HFF-Myc (cell line): ENCODE results near the gene ERN2.
"Not testable (repeated sequence)": the region's sequence is repeated elsewhere in the genome, so short reads cannot be mapped to it uniquely, and the experiment has no call there.

ENCODE experiments used
- DNase-seq: peaks from one replicate; pipeline ENCODE4 v3.0.0-alpha.2; 2011; ENCODE audit warnings: low read depth; ENCODE audit errors: extremely low read depth
- H3K4me3 ChIP-seq: replicated peaks from 2 replicates; pipeline ENCODE4 v1.5.1; 2011; ENCODE audit warnings: low read depth, mild to moderate bottlenecking, control low read depth, low read length
- TF ChIP-seq, protein P1 (sequence below): IDR thresholded peaks from 2 replicates; pipeline ENCODE4 v1.5.1; 2012; ENCODE audit warnings: mild to moderate bottlenecking, low read depth, low read length, control low read depth; ENCODE audit errors: missing control alignments

Gene ERN2

DNA sequence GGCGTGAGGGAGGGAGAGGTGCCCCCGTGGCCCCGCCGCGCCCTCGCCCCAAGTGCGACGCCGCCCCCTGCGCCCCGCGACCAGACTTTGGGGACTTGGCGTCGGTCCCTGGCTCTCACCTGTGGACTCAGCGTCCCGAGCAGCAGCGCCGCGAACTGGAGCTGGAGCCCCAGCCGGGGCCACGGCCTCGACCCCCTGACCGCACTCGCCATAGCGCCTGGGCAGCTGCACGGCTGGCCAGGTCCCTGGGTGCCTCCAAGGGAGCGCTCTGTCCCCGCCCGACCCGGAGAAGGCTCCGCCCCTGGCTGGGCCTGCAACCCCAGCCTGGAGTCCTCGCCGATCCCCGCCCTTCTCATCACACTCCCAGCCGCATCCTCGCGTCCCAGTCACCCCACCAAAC lies at the start of gene ERN2:
TSS of gene ERN2 (minus strand) at position 247 of the 400 bp plus-strand sequence. CDS start at position 212, 35 bp downstream.
- no peak within 1 kb of the TSS for H3K4me3 ChIP-seq
- no peak for DNase-seq
- TF ChIP-seq, protein P1, sequence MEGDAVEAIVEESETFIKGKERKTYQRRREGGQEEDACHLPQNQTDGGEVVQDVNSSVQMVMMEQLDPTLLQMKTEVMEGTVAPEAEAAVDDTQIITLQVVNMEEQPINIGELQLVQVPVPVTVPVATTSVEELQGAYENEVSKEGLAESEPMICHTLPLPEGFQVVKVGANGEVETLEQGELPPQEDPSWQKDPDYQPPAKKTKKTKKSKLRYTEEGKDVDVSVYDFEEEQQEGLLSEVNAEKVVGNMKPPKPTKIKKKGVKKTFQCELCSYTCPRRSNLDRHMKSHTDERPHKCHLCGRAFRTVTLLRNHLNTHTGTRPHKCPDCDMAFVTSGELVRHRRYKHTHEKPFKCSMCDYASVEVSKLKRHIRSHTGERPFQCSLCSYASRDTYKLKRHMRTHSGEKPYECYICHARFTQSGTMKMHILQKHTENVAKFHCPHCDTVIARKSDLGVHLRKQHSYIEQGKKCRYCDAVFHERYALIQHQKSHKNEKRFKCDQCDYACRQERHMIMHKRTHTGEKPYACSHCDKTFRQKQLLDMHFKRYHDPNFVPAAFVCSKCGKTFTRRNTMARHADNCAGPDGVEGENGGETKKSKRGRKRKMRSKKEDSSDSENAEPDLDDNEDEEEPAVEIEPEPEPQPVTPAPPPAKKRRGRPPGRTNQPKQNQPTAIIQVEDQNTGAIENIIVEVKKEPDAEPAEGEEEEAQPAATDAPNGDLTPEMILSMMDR, result no peak

DNA sequence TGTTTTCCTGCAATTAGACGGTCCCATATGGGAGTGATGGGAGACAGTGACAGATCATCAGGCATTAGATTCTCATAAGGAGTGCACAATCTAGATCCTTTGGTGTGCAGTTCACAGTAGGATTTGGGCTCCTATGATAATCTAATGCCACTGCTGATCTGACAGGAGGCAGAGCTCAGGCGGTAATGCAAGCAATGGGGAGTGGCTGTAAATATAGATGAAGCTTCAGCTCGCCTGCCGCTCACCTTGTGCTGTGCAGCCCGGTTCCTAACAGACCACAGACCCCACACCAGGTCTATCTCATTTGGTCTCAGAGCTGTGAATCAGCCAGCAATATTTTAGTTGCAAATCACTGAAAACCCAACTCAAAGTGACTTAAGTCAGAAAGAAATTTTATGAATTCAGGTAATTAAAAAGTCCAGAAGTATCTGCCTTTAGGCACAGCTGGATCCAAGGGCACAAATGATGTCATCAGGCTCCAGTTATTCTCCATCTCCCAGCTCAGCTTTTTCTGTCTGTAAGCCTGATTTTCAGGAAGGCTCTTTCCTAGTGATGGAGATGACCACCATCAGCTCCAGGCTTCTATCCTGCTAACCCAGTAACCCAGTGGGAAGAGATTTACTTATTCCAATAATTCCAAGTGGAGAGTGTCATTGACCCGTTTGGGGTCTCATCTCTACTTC lies 45.1 kb upstream of the ERN2 start:
- no peak for DNase-seq
- TF ChIP-seq, protein P1, result no peak
- H3K4me3 ChIP-seq, result no peak overlapping the region

DNA sequence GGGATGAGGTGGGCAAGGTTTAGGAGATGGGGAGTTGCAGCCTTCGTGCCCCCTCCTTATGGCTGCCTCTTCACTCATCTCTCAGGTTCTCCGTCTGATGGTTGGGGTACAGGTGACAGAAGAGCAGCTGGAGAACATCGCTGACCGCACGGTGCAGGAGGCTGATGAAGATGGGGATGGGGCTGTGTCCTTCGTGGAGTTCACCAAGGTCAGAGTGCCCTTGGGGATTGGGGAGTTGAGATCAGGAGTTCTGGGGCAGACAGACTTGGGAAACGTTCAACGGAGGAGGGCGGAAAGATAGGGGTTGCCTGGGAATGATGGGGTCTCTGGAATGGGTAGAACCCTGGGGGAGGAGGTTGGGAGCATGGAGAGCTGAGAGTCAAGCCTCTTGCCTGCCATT lies 44.1 kb upstream of the ERN2 start:
- TF ChIP-seq, protein P1, result no peak
- no peak for DNase-seq
- H3K4me3 ChIP-seq, result no peak overlapping the region

DNA sequence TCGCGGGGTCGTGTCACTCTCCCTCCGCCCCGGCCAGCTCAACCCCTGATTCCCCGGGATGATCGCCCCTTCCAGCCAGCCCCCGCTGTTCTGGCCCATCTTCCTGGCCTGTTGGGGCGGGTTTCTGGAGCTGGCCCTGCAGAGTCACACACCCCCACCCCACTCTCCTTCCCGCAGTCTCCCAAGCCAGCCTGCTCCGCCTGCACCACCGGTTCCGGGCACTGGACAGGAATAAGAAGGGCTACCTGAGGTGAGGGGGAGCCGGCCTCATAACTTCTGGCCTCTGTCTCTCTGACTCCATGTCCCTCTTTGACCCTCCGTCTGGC lies 42.4 kb upstream of the ERN2 start:
- DNase-seq, result no peak
- TF ChIP-seq, protein P1, result no peak
- no peak overlapping the region for H3K4me3 ChIP-seq

DNA sequence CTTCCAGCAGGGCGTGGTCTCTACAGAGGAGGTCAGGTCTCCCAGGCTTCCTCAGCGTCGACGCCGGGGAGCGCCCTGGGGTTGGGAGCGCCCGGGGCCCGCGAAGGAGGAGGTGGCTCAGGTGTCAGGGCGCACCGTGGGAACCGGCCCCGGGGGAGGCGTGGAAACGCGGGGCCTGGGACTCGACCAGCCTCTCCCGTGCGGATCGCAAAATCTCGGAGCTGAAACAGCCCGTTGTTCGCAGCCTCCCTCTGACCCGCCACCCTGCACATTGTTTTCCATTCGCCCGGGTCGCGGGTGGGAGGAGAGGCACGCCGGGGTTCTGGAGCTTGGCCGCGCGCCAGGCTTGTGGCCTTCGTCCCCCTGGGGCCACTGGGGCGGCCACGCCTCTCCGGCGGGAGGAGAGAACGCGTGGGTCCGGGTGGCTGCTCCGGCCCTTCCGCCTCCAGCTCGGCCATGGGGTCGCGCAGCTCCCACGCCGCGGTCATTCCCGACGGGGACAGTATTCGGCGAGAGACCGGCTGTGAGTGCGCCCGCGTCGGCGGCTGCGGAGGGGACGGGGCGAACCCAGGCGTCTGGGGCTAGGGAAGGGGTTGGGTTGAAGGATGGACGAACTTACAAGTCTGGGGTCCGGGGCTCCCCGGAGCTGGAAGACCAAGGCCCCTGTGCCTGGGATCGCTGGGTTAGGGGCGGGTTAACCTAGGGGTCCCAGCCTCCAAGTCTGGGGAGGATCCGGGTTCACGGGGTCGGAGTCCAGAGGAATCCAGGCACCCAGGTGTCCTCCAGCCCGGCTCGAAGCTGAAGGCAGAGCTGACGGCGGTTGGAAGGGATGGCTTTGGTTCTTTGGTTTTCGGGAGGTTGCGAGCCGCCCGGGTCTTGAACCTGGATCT lies 41.8 kb upstream of the ERN2 start, which contains the start of gene CHP2:
TSS of gene CHP2 (plus strand) at position 433 of the 890 bp plus-strand sequence. CDS start at position 457, 24 bp downstream.
- H3K4me3 ChIP-seq, result no peak within 1 kb of the TSS
- no peak for DNase-seq
- TF ChIP-seq, protein P1, result no peak

DNA sequence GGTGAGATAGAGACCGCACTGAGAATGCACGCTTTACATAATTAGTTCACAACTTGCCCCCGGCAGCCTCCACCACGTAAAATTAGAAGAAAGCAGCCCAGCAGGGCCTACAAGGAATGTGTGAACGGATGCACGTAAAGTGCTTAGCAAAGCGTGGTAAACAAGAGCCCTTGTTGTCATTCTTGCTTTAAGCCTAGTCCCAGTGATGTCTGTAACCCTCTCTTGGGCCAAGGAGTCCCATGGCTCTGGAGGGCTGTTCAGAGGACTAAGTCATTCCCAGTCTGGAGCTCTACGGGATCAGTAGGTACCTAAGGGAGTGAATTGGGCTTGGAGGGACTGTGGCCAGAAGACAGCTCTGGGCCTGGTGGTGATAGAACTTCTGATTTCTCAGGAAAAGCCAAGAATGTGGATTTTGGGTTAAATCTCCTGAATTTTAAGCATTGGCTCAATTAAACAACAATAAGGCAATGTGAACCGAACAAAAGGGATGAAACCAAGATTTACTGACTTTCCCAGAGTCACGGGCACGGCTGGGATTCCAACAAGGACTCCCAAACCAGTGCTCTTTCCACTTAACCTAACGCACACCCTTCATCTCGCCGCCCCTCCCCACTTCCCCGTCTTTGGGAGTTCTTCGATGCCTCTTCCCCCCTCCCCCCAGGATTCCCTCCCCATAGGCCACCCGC lies 41.0 kb upstream of the ERN2 start:
- no peak for DNase-seq
- H3K4me3 ChIP-seq, result no peak overlapping the region
- TF ChIP-seq, protein P1, result no peak

DNA sequence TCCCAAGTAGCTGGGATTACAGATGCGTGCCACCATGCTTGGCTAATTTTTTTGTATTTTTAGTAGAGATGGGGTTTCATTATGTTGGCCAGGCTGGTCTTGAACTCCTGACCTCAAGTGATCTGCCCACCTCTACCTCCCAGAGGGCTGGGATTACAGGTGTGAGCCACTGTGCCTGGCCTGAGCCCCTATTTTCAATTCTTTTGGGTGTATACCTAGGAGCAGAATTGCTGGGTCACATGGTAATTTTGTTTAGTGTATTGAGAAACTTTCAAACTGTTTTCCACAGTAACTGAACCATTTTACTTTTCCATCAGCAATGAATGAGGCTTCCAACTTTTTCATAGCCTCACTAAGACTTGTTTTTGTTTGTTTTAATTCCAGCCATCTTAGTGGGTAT lies 38.0 kb upstream of the ERN2 start:
- H3K4me3 ChIP-seq, DNase-seq: not testable (repeated sequence)
